Activated naive CD4-positive, alpha-beta T cell treated with anti-CD3 and anti-CD28 coated beads, Interleukin-2, amount 10 ng/mL, durations not matched to agents 7 days and 5 days (primary cell): Measurements from ENCODE around the gene PLEKHM3.

ENCODE experiments used
- CTCF ChIA-PET: fragments of 350-600 bp; sonication (Branson Sonifier 250); formaldehyde crosslinking; loops from one replicate; lab custom pipeline; 2021; ENCODE audit warnings: antibody characterized with exemption; lab: Charles Lee
- DNase-seq: peaks from one replicate; pipeline ENCODE4 v3.0.0-alpha.2; 2020
- H3K27ac Mint-ChIP-seq: one replicate; pipeline ENCODE4 v1.8.0; 2021; ENCODE audit warnings: mild to moderate bottlenecking, moderate library complexity, mixed read lengths
- H3K27me3 Mint-ChIP-seq: one replicate; pipeline ENCODE4 v1.8.0; 2021; ENCODE audit warnings: mild to moderate bottlenecking, mixed read lengths
- H3K36me3 Mint-ChIP-seq: one replicate; pipeline ENCODE4 v1.8.0; 2021; ENCODE audit warnings: mixed read lengths
- H3K4me1 Mint-ChIP-seq: one replicate; pipeline ENCODE4 v1.8.0; 2021; ENCODE audit warnings: mixed read lengths
- H3K4me3 Mint-ChIP-seq: one replicate; pipeline ENCODE4 v1.8.0; 2021; ENCODE audit warnings: mild to moderate bottlenecking, moderate library complexity, mixed read lengths
- H3K9me3 Mint-ChIP-seq: one replicate; pipeline ENCODE4 v1.8.0; 2021; ENCODE audit warnings: mixed read lengths

PLEKHM3 gene

GRCh38 chr2:207939342-207940108, 85.8 kb downstream of the PLEKHM3 start:
- H3K27ac Mint-ChIP-seq = no peak overlapping the region
- no peaks in the 10 kb centered on the region for H3K9me3 Mint-ChIP-seq
- H3K27me3 Mint-ChIP-seq = no peaks in the 10 kb centered on the region
- no peak for DNase-seq
- CTCF ChIA-PET = no interaction called here
- H3K4me3 Mint-ChIP-seq = no peak overlapping the region
- H3K4me1 Mint-ChIP-seq = no peaks in the 10 kb centered on the region
- no peaks in the 10 kb centered on the region for H3K36me3 Mint-ChIP-seq

- Mint-ChIP-seq H3K27ac (no peak overlapping the region), H3K4me3 (no peak overlapping the region), H3K4me1 (no peaks in the 10 kb centered on the region), H3K9me3 (no peaks in the 10 kb centered on the region), H3K36me3 (no peaks in the 10 kb centered on the region), H3K27me3 (no peaks in the 10 kb centered on the region)
- CTCF ChIA-PET = interaction anchor here (0.7 kb wide), 1 partner anchor 1270 kb away, joined by 3 read pairs; no protein-coding TSS in a partner anchor
- DNase-seq = no peak
Measured at GRCh38 chr2:207938886-207939285, 86.4 kb downstream of the PLEKHM3 start.

- H3K27ac Mint-ChIP-seq = no peak overlapping the region
- H3K9me3 Mint-ChIP-seq = no peaks in the 10 kb centered on the region
- CTCF ChIA-PET = interaction anchor here (0.7 kb wide), 1 partner anchor 1270 kb away, joined by 3 read pairs; no protein-coding TSS in a partner anchor
Measured at GRCh38 chr2:207938415-207938814, 86.9 kb downstream of the PLEKHM3 start.

GRCh38 chr2:207937823-207938222, 87.5 kb downstream of the PLEKHM3 start:
- Mint-ChIP-seq H3K27me3 (no peaks in the 10 kb centered on the region), H3K27ac (no peak overlapping the region), H3K36me3 (no peaks in the 10 kb centered on the region), H3K4me3 (no peak overlapping the region), H3K9me3 (no peaks in the 10 kb centered on the region), H3K4me1 (no peaks in the 10 kb centered on the region)
- CTCF ChIA-PET = no interaction called here
- DNase-seq = no peak

More at GRCh38 chr2:207938415-207938814, 86.9 kb downstream of the PLEKHM3 start:
- Mint-ChIP-seq H3K4me3 (no peak overlapping the region), H3K27me3 (no peaks in the 10 kb centered on the region), H3K36me3 (no peaks in the 10 kb centered on the region), H3K4me1 (no peaks in the 10 kb centered on the region)
- DNase-seq = no peak

- no peak overlapping the region for H3K27ac Mint-ChIP-seq
- no peak for DNase-seq
- H3K4me1 Mint-ChIP-seq = no peaks in the 10 kb centered on the region
- no peaks in the 10 kb centered on the region for H3K9me3 Mint-ChIP-seq
- H3K27me3 Mint-ChIP-seq = no peaks in the 10 kb centered on the region
- H3K4me3 Mint-ChIP-seq = no peak overlapping the region
- no peaks in the 10 kb centered on the region for H3K36me3 Mint-ChIP-seq
- CTCF ChIA-PET = no interaction called here
Measured at GRCh38 chr2:207937253-207937652, 88.1 kb downstream of the PLEKHM3 start.

- no peaks in the 10 kb centered on the region for H3K9me3 Mint-ChIP-seq
- no peaks in the 10 kb centered on the region for H3K36me3 Mint-ChIP-seq
- CTCF ChIA-PET = no interaction called here
- no peak for DNase-seq
- no peaks in the 10 kb centered on the region for H3K4me1 Mint-ChIP-seq
- H3K27ac Mint-ChIP-seq = no peak overlapping the region
- no peaks in the 10 kb centered on the region for H3K27me3 Mint-ChIP-seq
- H3K4me3 Mint-ChIP-seq = no peak overlapping the region
Measured at GRCh38 chr2:207936380-207936779, 88.9 kb downstream of the PLEKHM3 start.

GRCh38 chr2:207935991-207936370, 89.3 kb downstream of the PLEKHM3 start:
- no peak overlapping the region for H3K4me3 Mint-ChIP-seq
- no peaks in the 10 kb centered on the region for H3K9me3 Mint-ChIP-seq
- H3K4me1 Mint-ChIP-seq = no peaks in the 10 kb centered on the region
- H3K27me3 Mint-ChIP-seq = no peaks in the 10 kb centered on the region
- CTCF ChIA-PET = no interaction called here
- DNase-seq = no peak
- H3K36me3 Mint-ChIP-seq = no peaks in the 10 kb centered on the region
- H3K27ac Mint-ChIP-seq = no peak overlapping the region

- CTCF ChIA-PET = no interaction called here
- no peak for DNase-seq
- no peaks in the 10 kb centered on the region for H3K9me3 Mint-ChIP-seq
- no peaks in the 10 kb centered on the region for H3K36me3 Mint-ChIP-seq
- H3K27me3 Mint-ChIP-seq = no peaks in the 10 kb centered on the region
- no peak overlapping the region for H3K27ac Mint-ChIP-seq
- H3K4me3 Mint-ChIP-seq = no peak overlapping the region
- H3K4me1 Mint-ChIP-seq = no peaks in the 10 kb centered on the region
Measured at GRCh38 chr2:207935121-207935990, 90.0 kb downstream of the PLEKHM3 start.

GRCh38 chr2:207934720-207935119, 90.6 kb downstream of the PLEKHM3 start:
- Mint-ChIP-seq H3K4me1 (no peaks in the 10 kb centered on the region), H3K27ac (no peak overlapping the region), H3K4me3 (no peak overlapping the region), H3K27me3 (no peaks in the 10 kb centered on the region), H3K9me3 (no peaks in the 10 kb centered on the region), H3K36me3 (no peaks in the 10 kb centered on the region)
- DNase-seq = no peak
- CTCF ChIA-PET = no interaction called here

GRCh38 chr2:207933396-207934065, 91.8 kb downstream of the PLEKHM3 start:
- CTCF ChIA-PET = no interaction called here
- no peak for DNase-seq
- no peak overlapping the region for H3K27ac Mint-ChIP-seq
- H3K27me3 Mint-ChIP-seq = no peaks in the 10 kb centered on the region
- H3K36me3 Mint-ChIP-seq = no peaks in the 10 kb centered on the region
- no peak overlapping the region for H3K4me3 Mint-ChIP-seq
- no peaks in the 10 kb centered on the region for H3K9me3 Mint-ChIP-seq
- no peaks in the 10 kb centered on the region for H3K4me1 Mint-ChIP-seq

GRCh38 chr2:207932106-207932505, 93.2 kb downstream of the PLEKHM3 start:
- CTCF ChIA-PET = no interaction called here
- no peak overlapping the region for H3K27ac Mint-ChIP-seq
- no peak for DNase-seq
- H3K4me3 Mint-ChIP-seq = no peak overlapping the region
- no peaks in the 10 kb centered on the region for H3K9me3 Mint-ChIP-seq
- no peaks in the 10 kb centered on the region for H3K4me1 Mint-ChIP-seq
- H3K36me3 Mint-ChIP-seq = no peaks in the 10 kb centered on the region
- no peaks in the 10 kb centered on the region for H3K27me3 Mint-ChIP-seq

- Mint-ChIP-seq H3K4me1 (peaks cover 2% of the 10 kb centered on the region), H3K36me3 (no peaks in the 10 kb centered on the region), H3K9me3 (no peaks in the 10 kb centered on the region), H3K27ac (no peak overlapping the region), H3K27me3 (no peaks in the 10 kb centered on the region), H3K4me3 (no peak overlapping the region)
- CTCF ChIA-PET = no interaction called here
- no peak for DNase-seq
Measured at GRCh38 chr2:207930747-207931146, 94.6 kb downstream of the PLEKHM3 start.

- no peak for DNase-seq
- H3K9me3 Mint-ChIP-seq = no peaks in the 10 kb centered on the region
- no peaks in the 10 kb centered on the region for H3K36me3 Mint-ChIP-seq
- no peak overlapping the region for H3K4me3 Mint-ChIP-seq
- peaks cover 5% of the 10 kb centered on the region for H3K4me1 Mint-ChIP-seq
- CTCF ChIA-PET = no interaction called here
- H3K27me3 Mint-ChIP-seq = no peaks in the 10 kb centered on the region
- no peak overlapping the region for H3K27ac Mint-ChIP-seq
Measured at GRCh38 chr2:207929923-207930322, 95.4 kb downstream of the PLEKHM3 start.

GRCh38 chr2:207928079-207928478, 97.2 kb downstream of the PLEKHM3 start:
- H3K4me1 Mint-ChIP-seq = peaks cover 5% of the 10 kb centered on the region
- no peak overlapping the region for H3K27ac Mint-ChIP-seq
- no peaks in the 10 kb centered on the region for H3K9me3 Mint-ChIP-seq
- CTCF ChIA-PET = no interaction called here
- H3K4me3 Mint-ChIP-seq = no peak overlapping the region
- no peaks in the 10 kb centered on the region for H3K36me3 Mint-ChIP-seq
- no peak for DNase-seq
- no peaks in the 10 kb centered on the region for H3K27me3 Mint-ChIP-seq
